HFFc6 (cell line): ENCODE data around the gene ERBB4. TPM values are rescaled to one million over a fixed set of nuclear protein-coding genes. Genes with fewer than 3 reads are reported as not detected.

Experiments
- DNase-seq: peaks from one replicate; pipeline ENCODE4 v3.0.0-alpha.2; 2018
- H3K27ac Mint-ChIP-seq: 2 replicates; pipeline ENCODE4 v1.8.0; 2020; ENCODE audit warnings: mild to moderate bottlenecking, mixed read lengths
- H3K27me3 Mint-ChIP-seq: 2 replicates; pipeline ENCODE4 v1.8.0; 2021; ENCODE audit warnings: mild to moderate bottlenecking, moderate library complexity, mixed read lengths; ENCODE audit not compliant: insufficient read depth
- H3K36me3 Mint-ChIP-seq: 2 replicates; pipeline ENCODE4 v1.8.0; 2021; ENCODE audit warnings: low read depth, mixed read lengths
- H3K4me1 Mint-ChIP-seq: 2 replicates; pipeline ENCODE4 v1.8.0; 2020; ENCODE audit warnings: low read depth, mixed read lengths
- H3K4me3 Mint-ChIP-seq: 2 replicates; pipeline ENCODE4 v1.8.0; 2020; ENCODE audit warnings: mild to moderate bottlenecking, moderate library complexity, mixed read lengths
- H3K9me3 Mint-ChIP-seq: 2 replicates; pipeline ENCODE4 v1.8.0; 2020; ENCODE audit warnings: mild to moderate bottlenecking, mixed read lengths
- CTCF ChIP-seq: fragments of 200-600 bp; sonication (generic); IDR thresholded peaks from 2 replicates; pipeline ENCODE4 v1.5.0; 2021; ENCODE audit warnings: antibody characterized with exemption, mild to moderate bottlenecking
- total RNA-seq, 6 experiments: library from RNA; stranded (reverse); fragmentation: NEBNext Ultra II Directional; extraction: Animal tissue kit (Norgen Biotek cat#: 25700); gene quantifications; 2 replicates in 1 of 6; 3 replicates in 5 of 6; pipeline ENCODE4 v1.2.3, GENCODE V29; 2021

ERBB4 gene
- total RNA-seq, 6 experiments from 2014 or later = not detected

GRCh38 chr2:212387146-212387545, 151.5 kb downstream of the ERBB4 start:
- H3K4me3 Mint-ChIP-seq = no peak overlapping the region
- H3K27me3 Mint-ChIP-seq = no peaks in the 10 kb centered on the region
- no peaks in the 10 kb centered on the region for H3K36me3 Mint-ChIP-seq
- no peaks in the 10 kb centered on the region for H3K9me3 Mint-ChIP-seq
- DNase-seq = no peak
- H3K4me1 Mint-ChIP-seq = peaks cover 12% of the 10 kb centered on the region
- H3K27ac Mint-ChIP-seq = no peak overlapping the region
- no peak for TF ChIP-seq CTCF

GRCh38 chr2:212385241-212385640, 153.4 kb downstream of the ERBB4 start:
- H3K4me1 Mint-ChIP-seq = no peaks in the 10 kb centered on the region; the same call in 1 of the 2 replicates
- no peak overlapping the region for H3K27ac Mint-ChIP-seq
- DNase-seq = no peak
- no peaks in the 10 kb centered on the region for H3K27me3 Mint-ChIP-seq
- H3K9me3 Mint-ChIP-seq = no peaks in the 10 kb centered on the region
- no peak for TF ChIP-seq CTCF
- no peaks in the 10 kb centered on the region for H3K36me3 Mint-ChIP-seq
- no peak overlapping the region for H3K4me3 Mint-ChIP-seq

- H3K36me3 Mint-ChIP-seq = no peaks in the 10 kb centered on the region
- H3K4me1 Mint-ChIP-seq = no peaks in the 10 kb centered on the region; the same call in 1 of the 2 replicates
- H3K27me3 Mint-ChIP-seq = no peaks in the 10 kb centered on the region
- DNase-seq = no peak
- H3K9me3 Mint-ChIP-seq = no peaks in the 10 kb centered on the region
- no peak overlapping the region for H3K27ac Mint-ChIP-seq
- no peak for TF ChIP-seq CTCF
- H3K4me3 Mint-ChIP-seq = no peak overlapping the region
Measured at GRCh38 chr2:212384027-212384426, 154.6 kb downstream of the ERBB4 start.

GRCh38 chr2:212381428-212382102, 157.0 kb downstream of the ERBB4 start:
- no peaks in the 10 kb centered on the region; the same call in 1 of the 2 replicates for H3K4me1 Mint-ChIP-seq
- H3K27ac Mint-ChIP-seq = no peak overlapping the region
- H3K4me3 Mint-ChIP-seq = no peak overlapping the region
- no peaks in the 10 kb centered on the region for H3K27me3 Mint-ChIP-seq
- no peaks in the 10 kb centered on the region for H3K36me3 Mint-ChIP-seq
- TF ChIP-seq CTCF = no peak
- DNase-seq = no peak
- H3K9me3 Mint-ChIP-seq = no peaks in the 10 kb centered on the region

GRCh38 chr2:212379103-212379502, 159.5 kb downstream of the ERBB4 start:
- Mint-ChIP-seq H3K4me3 (no peak overlapping the region), H3K9me3 (no peaks in the 10 kb centered on the region), H3K36me3 (no peaks in the 10 kb centered on the region), H3K4me1 (no peaks in the 10 kb centered on the region; the same call in 1 of the 2 replicates), H3K27me3 (no peaks in the 10 kb centered on the region), H3K27ac (no peak overlapping the region)
- TF ChIP-seq CTCF = no peak
- no peak for DNase-seq
